ENCODE results near the gene TBC1D1. TPM values are rescaled to one million over a fixed set of nuclear protein-coding genes. Genes with fewer than 3 reads are reported as not detected.

TBC1D1 gene
- total RNA-seq, 1 experiment from 2014 or later, result 89.0 TPM

DNA sequence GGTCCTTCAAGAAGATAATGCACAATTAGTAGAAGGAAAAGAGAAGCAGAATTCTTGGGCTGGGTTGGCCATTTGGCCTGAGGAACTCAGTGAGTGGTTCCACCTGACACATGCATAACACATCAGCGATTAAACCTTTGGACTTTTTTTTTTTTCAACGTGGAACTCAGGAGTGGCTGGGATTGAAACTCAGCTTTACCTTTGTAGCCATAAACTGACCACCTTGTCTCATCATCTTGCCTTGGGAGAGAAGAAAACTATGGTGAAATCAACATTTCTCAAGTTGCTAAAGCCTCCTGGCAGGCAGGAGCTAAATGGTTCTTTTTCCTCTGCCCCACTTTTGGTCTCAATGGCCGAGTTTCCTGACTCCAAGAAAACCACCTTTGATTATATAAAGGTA is 85.6 kb downstream of the TBC1D1 start:
- TF ChIP-seq EZH2 (IDR thresholded peaks at IDR 0.05; ENCODE audit: low read length, unreplicated experiment) (no peak), EZH2phosphoT487 (IDR thresholded peaks at IDR 0.05; ENCODE audit: borderline replicate concordance, low read length) (no peak)
- TF ChIP-seq, protein P1, sequence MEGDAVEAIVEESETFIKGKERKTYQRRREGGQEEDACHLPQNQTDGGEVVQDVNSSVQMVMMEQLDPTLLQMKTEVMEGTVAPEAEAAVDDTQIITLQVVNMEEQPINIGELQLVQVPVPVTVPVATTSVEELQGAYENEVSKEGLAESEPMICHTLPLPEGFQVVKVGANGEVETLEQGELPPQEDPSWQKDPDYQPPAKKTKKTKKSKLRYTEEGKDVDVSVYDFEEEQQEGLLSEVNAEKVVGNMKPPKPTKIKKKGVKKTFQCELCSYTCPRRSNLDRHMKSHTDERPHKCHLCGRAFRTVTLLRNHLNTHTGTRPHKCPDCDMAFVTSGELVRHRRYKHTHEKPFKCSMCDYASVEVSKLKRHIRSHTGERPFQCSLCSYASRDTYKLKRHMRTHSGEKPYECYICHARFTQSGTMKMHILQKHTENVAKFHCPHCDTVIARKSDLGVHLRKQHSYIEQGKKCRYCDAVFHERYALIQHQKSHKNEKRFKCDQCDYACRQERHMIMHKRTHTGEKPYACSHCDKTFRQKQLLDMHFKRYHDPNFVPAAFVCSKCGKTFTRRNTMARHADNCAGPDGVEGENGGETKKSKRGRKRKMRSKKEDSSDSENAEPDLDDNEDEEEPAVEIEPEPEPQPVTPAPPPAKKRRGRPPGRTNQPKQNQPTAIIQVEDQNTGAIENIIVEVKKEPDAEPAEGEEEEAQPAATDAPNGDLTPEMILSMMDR (conservative IDR thresholded peaks at IDR 0.05; ENCODE audit: low read depth, low read length), result no peak
- H3K27me3 ChIP-seq (ENCODE audit: low read length), result no peaks in the 10 kb centered on the region
- peak overlapping the region; percentile 57; the same call in 1 of the 2 replicates for H3K4me2 ChIP-seq (ENCODE audit: low read length)
- no TSS peak for BruUV-seq (replicated peaks)
- H3K9me2 ChIP-seq (replicated peaks; ENCODE audit: low read length), result no peaks in the 10 kb centered on the region
- no peak overlapping the region for H3K27ac ChIP-seq (ENCODE audit: low read length)
- DNase-seq (no peak), ATAC-seq (no peak)
- H2AFZ ChIP-seq (ENCODE audit: low read length), result peak overlapping the region; percentile 57; the same call in 1 of the 2 replicates
- no peaks in the 10 kb centered on the region for H4K20me1 ChIP-seq (ENCODE audit: low read length)
- H3K9me3 ChIP-seq (ENCODE audit: low read length), result no peaks in the 10 kb centered on the region
- intact Hi-C loops (cut with micrococcal nuclease), result loop anchor here (5.0 to 10.0 kb wide), 4 partner anchors 39 to 172 kb away; partner anchors contain the start of gene TBC1D1
- no peaks in the 10 kb centered on the region for H3K36me3 ChIP-seq (ENCODE audit: low read depth, low read length)
- POLR2A ChIA-PET (ENCODE audit: unreplicated experiment), result no interaction called here
- H3K79me2 ChIP-seq (ENCODE audit: low read length), result peaks cover 21% of the 10 kb centered on the region
- H3K4me3 ChIP-seq (ENCODE audit: low read length), result no peak overlapping the region
- CTCF ChIA-PET, result no interaction called here
- H3K9ac ChIP-seq (ENCODE audit: low read length), result no peak overlapping the region
- H3F3A ChIP-seq (ENCODE audit: low read length, unreplicated experiment), result no peaks in the 10 kb centered on the region
- H3K4me1 ChIP-seq (ENCODE audit: insufficient read depth, low read length), result peaks cover 10% of the 10 kb centered on the region

DNA sequence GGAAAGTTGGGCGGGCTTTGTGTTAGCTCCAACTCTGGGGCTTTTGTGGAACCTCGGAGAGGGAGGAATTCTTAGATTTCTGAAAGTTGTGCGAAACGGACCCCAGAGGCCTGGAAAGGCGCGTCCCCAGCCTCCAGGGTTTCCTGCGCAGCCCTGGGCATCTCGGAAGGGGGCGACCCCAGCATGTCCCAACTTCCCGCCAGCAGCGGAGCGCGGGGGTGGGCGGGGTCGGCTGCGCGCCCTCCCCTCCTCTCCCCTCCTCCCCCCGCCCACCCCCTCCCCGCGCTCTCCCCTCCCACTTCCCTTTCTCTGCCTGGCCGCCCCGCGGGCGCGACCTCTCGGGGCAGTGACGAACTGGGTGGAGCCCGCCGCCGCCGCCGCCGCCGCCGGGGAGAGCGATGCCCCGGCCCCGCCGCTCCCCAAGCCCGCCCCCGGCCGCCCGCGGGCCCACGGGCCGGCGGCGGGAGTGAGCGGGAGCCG is 86.1 kb downstream of the TBC1D1 start:
- peak overlapping the region; percentile 84; the same call in 1 of the 2 replicates for H3K4me2 ChIP-seq (ENCODE audit: low read length)
- DNase-seq (peak; percentile 53), ATAC-seq (peak; percentile 64)
- peaks cover 10% of the 10 kb centered on the region for H3K4me1 ChIP-seq (ENCODE audit: insufficient read depth, low read length)
- peak overlapping the region; percentile 74; the same call in 1 of the 2 replicates for H3K9ac ChIP-seq (ENCODE audit: low read length)
- TF ChIP-seq EZH2 (IDR thresholded peaks at IDR 0.05; ENCODE audit: low read length, unreplicated experiment) (no peak), EZH2phosphoT487 (IDR thresholded peaks at IDR 0.05; ENCODE audit: borderline replicate concordance, low read length) (no peak)
- TF ChIP-seq, protein P1 (conservative IDR thresholded peaks at IDR 0.05; ENCODE audit: low read depth, low read length), result no peak
- H3K36me3 ChIP-seq (ENCODE audit: low read depth, low read length), result no peaks in the 10 kb centered on the region
- ChIA-PET CTCF (interaction anchor here (0.6 kb wide), 1 partner anchor 515 kb away, joined by 3 read pairs; no protein-coding TSS in a partner anchor), POLR2A (ENCODE audit: unreplicated experiment) (no interaction called here)
- no peaks in the 10 kb centered on the region for H3F3A ChIP-seq (ENCODE audit: low read length, unreplicated experiment)
- H3K4me3 ChIP-seq (ENCODE audit: low read length), result peak overlapping the region; percentile 67
- no peaks in the 10 kb centered on the region for H3K9me2 ChIP-seq (replicated peaks; ENCODE audit: low read length)
- no peaks in the 10 kb centered on the region for H3K9me3 ChIP-seq (ENCODE audit: low read length)
- no peaks in the 10 kb centered on the region for H3K27me3 ChIP-seq (ENCODE audit: low read length)
- no TSS peak for BruUV-seq (replicated peaks)
- no peaks in the 10 kb centered on the region for H4K20me1 ChIP-seq (ENCODE audit: low read length)
- H3K79me2 ChIP-seq (ENCODE audit: low read length), result peaks cover 22% of the 10 kb centered on the region
- H3K27ac ChIP-seq (ENCODE audit: low read length), result no peak overlapping the region
- H2AFZ ChIP-seq (ENCODE audit: low read length), result peak overlapping the region; percentile 76; the same call in 1 of the 2 replicates
- intact Hi-C loops (cut with micrococcal nuclease), result loop anchor here (5.0 to 10.0 kb wide), 4 partner anchors 40 to 172 kb away; partner anchors contain the start of gene TBC1D1

Measured in PC-3 (cell line).